Endothelial cell of umbilical vein (primary cell): ENCODE results near the gene GMCL1. TPM values are rescaled to one million over a fixed set of nuclear protein-coding genes. Genes with fewer than 3 reads are reported as not detected.

ENCODE experiments used
- BruUV-seq: library from RNA; stranded (reverse); fragments of 400-500 nt; replicated peaks from 2 replicates; lab custom pipeline; 2021; lab: Mats Ljungman, UMichigan
- CTCF ChIA-PET: fragments of 300-600, 350-600 bp; sonication (Branson Sonifier 250); formaldehyde crosslinking; loops from one replicate; lab custom pipeline; 2021; ENCODE audit warnings: antibody characterized with exemption, inconsistent platforms; lab: Charles Lee
- POLR2A ChIA-PET: fragments of 300-600, 350-600 bp; sonication (Branson Sonifier 250); formaldehyde crosslinking; loops from one replicate; lab custom pipeline; 2021; ENCODE audit warnings: antibody characterized with exemption, inconsistent platforms; lab: Charles Lee
- DNase-seq: peaks from one replicate; pipeline ENCODE4 v3.0.0-alpha.2; 2011; ENCODE audit warnings: low read depth, low spot score
- FAIRE-seq: peaks from 2 replicates; lab custom pipeline; 2011; peaks lifted over from hg19 to GRCh38; lab: Jason Lieb, UNC
- H2AFZ ChIP-seq: 2 replicates; pipeline ENCODE4 v1.6.0; 2012; ENCODE audit warnings: low read depth, low read length, control low read depth, inconsistent platforms
- H3K27ac ChIP-seq: 2 replicates; pipeline ENCODE4 v1.5.1; 2011; ENCODE audit warnings: low read depth, mild to moderate bottlenecking, control low read depth, low read length, moderate library complexity; ENCODE audit not compliant: insufficient read depth
- H3K27me3 ChIP-seq, 2 experiments: 2 replicates each; pipeline versions ENCODE4 v1.6.0 to v1.6.1; 2011; ENCODE audit warnings: low read length in 2 of 2, mixed read lengths in 1 of 2; ENCODE audit not compliant: control insufficient read depth in 2 of 2, insufficient read depth in 2 of 2
- H3K36me3 ChIP-seq, 2 experiments: 2 replicates in 1 of 2; 3 replicates in 1 of 2; pipeline ENCODE4 v1.5.1; 2011; ENCODE audit warnings: low read length in 2 of 2, mild to moderate bottlenecking in 1 of 2, moderate library complexity in 1 of 2; ENCODE audit not compliant: control insufficient read depth in 2 of 2, insufficient read depth in 2 of 2; ENCODE audit errors: extremely low read depth in 1 of 2
- H3K4me1 ChIP-seq: 3 replicates; pipeline ENCODE4 v1.5.1; 2011; ENCODE audit warnings: mild to moderate bottlenecking, low read length; ENCODE audit not compliant: control insufficient read depth, insufficient read depth; ENCODE audit errors: extremely low read depth
- H3K4me2 ChIP-seq: 2 replicates; pipeline ENCODE4 v1.6.1; 2011; ENCODE audit warnings: low read length, control low read depth, mixed read lengths; ENCODE audit not compliant: insufficient read depth
- H3K4me3 ChIP-seq, 3 experiments: fragments of 200-600 bp in 1 of 3; sonication (generic), shearing (Covaris generic) in 1 of 3; replicated peaks in 1 of 3; 2 replicates each; pipeline ENCODE4 v1.5.1; 2011 to 2016; ENCODE audit warnings: control low read depth in 3 of 3, low read length in 3 of 3, mild to moderate bottlenecking in 2 of 3, inconsistent platforms in 1 of 3, low read depth in 1 of 3, moderate library complexity in 1 of 3; ENCODE audit not compliant: insufficient read depth in 1 of 3
- H3K79me2 ChIP-seq: 2 replicates; pipeline ENCODE4 v1.6.0; 2012; ENCODE audit warnings: low read length, inconsistent platforms; ENCODE audit not compliant: control insufficient read depth, insufficient read depth
- H3K9ac ChIP-seq: replicated peaks from 2 replicates; pipeline ENCODE3; 2011; ENCODE audit warnings: low read length, control low read depth; ENCODE audit not compliant: insufficient read depth; ENCODE audit errors: extremely low read depth
- H3K9me1 ChIP-seq: replicated peaks from 3 replicates; pipeline ENCODE4 v1.6.0; 2011; ENCODE audit warnings: mild to moderate bottlenecking, low read length; ENCODE audit not compliant: control insufficient read depth, insufficient read depth; ENCODE audit errors: extremely low read depth
- H3K9me3 ChIP-seq: replicated peaks from 2 replicates; pipeline ENCODE4 v1.5.1; 2012; ENCODE audit warnings: low read length, inconsistent platforms; ENCODE audit not compliant: control insufficient read depth, insufficient read depth
- H4K20me1 ChIP-seq: replicated peaks from 2 replicates; pipeline ENCODE3; 2011; ENCODE audit warnings: mild to moderate bottlenecking, low read length; ENCODE audit not compliant: control insufficient read depth, insufficient read depth; ENCODE audit errors: extremely low read depth
- EZH2 ChIP-seq: IDR thresholded peaks from 2 replicates; pipeline ENCODE4 v1.6.1; 2012; ENCODE audit warnings: borderline replicate concordance, low read depth, mild to moderate bottlenecking, moderate library complexity, low read length, inconsistent platforms; ENCODE audit not compliant: severe bottlenecking
- FOS ChIP-seq: IDR thresholded peaks from 2 replicates; pipeline ENCODE4 v1.6.1; 2011; ENCODE audit warnings: mild to moderate bottlenecking, low read length, moderate library complexity, borderline replicate concordance; ENCODE audit not compliant: insufficient read depth
- GATA2 ChIP-seq: IDR thresholded peaks from 2 replicates; pipeline ENCODE4 v1.7.0; 2011; ENCODE audit warnings: low read depth, mild to moderate bottlenecking, moderate library complexity, mixed read lengths, low read length; ENCODE audit not compliant: insufficient read length, insufficient read depth
- JUN ChIP-seq: IDR thresholded peaks from 2 replicates; pipeline ENCODE4 v1.6.1; 2011; ENCODE audit warnings: borderline replicate concordance, low read depth; ENCODE audit not compliant: insufficient read length, insufficient read depth
- MAX ChIP-seq: IDR thresholded peaks from 2 replicates; pipeline ENCODE4 v1.6.1; 2011; ENCODE audit not compliant: insufficient read depth, insufficient read length
- MYC ChIP-seq: IDR thresholded peaks from one replicate; pipeline ENCODE4 v1.6.1; 2011; ENCODE audit warnings: mild to moderate bottlenecking, low read depth, low read length
- POLR2A ChIP-seq: IDR thresholded peaks from 2 replicates; pipeline ENCODE4 v1.6.1; 2012; ENCODE audit warnings: low read depth, mild to moderate bottlenecking, control low read depth, low read length
- POLR2AphosphoS5 ChIP-seq: IDR thresholded peaks from 2 replicates; pipeline ENCODE4 v1.6.1; 2012; ENCODE audit warnings: low read depth, mild to moderate bottlenecking, control low read depth, low read length, moderate library complexity; ENCODE audit not compliant: insufficient read depth
- dilution Hi-C: fragments of 300-500 bp; cut with MboI; formaldehyde crosslinking; loops from one replicate; pipeline ENCODE4 v1.15.0; 2019; ENCODE audit warnings: low sequenced_read_pairs; ENCODE audit not compliant: extremely low pct_ligation_motif_present
- intact Hi-C: fragments of 100-400 bp; cut with micrococcal nuclease; formaldehyde crosslinking; loops from one replicate; pipeline ENCODE4 v1.10.0; 2022
- polyA plus RNA-seq, 4 experiments: library from polyadenylated mRNA; depleted of rRNA in 3 of 4; stranded (reverse) in 3 of 4; unstranded in 1 of 4; fragments of >200 nt; gene quantifications; 2 replicates each; pipeline versions ENCODE4 v1.2.1 to v1.2.3, GENCODE V29; 2011 to 2012; ENCODE audit warnings: missing spikeins in 1 of 4
- total RNA-seq: library from RNA; stranded (reverse); gene quantifications from 2 replicates; pipeline ENCODE4 v1.2.3, GENCODE V29; 2021
- TF ChIP-seq, protein P1 (sequence below), 2 donors: IDR thresholded peaks; 1 replicate in 1 of 2; 2 replicates in 1 of 2; pipeline ENCODE4 v1.5.1; 2011; ENCODE audit warnings: low read length in 2 of 2, mild to moderate bottlenecking in 2 of 2, moderate library complexity in 2 of 2, control low read depth in 1 of 2, inconsistent platforms in 1 of 2, low read depth in 1 of 2; ENCODE audit not compliant: insufficient read depth in 1 of 2; ENCODE audit errors: extremely low read depth in 1 of 2

Gene GMCL1
- total and polyA plus RNA-seq, 2 donors (not counting 3 experiments of a cell fraction or from before 2014, with no cell fraction given) = 4.2 to 14.6 TPM

GRCh38 chr2:69810550-69810949 lies 18.9 kb upstream of the GMCL1 start:
- POLR2A ChIA-PET = no interaction called here
- dilution Hi-C loops = no loop called here
- CTCF ChIA-PET = interaction anchor here (1.1 to 15.5 kb wide), 3 partner anchors 20 to 245 kb away, joined by 3 to 784 read pairs (median 4); no protein-coding TSS in a partner anchor

DNA sequence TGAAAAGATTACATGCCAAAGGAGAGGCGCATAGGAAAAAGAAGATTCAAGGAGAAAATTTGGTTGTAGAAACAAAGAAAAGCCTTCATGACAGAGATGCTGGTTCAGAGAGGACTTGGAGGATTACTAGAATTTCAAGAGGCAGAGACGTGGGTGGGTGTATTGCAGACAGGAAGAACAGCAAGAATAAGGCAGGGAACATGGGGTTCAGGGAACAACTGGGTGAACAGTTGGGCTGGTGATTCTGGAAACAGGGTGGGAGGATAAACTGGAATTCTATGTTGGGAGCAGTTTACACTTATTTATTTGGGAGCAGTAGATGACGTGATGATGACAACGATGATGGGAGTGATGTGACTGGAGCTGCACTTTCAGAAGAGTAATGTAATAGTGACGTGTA lies 18.4 kb upstream of the GMCL1 start:
- dilution Hi-C loops (no loop called here), intact Hi-C loops (no loop called here)
- Histone ChIP-seq H3K36me3 (peaks cover 0 to 8% of the 10 kb centered on the region in 2 experiments), H3K4me1 (peaks cover 8% of the 10 kb centered on the region), H3K79me2 (no peaks in the 10 kb centered on the region), H2AFZ (no peak overlapping the region), H3K27ac (no peak overlapping the region), H4K20me1 (no peaks in the 10 kb centered on the region), H3K4me2 (no peak overlapping the region), H3K27me3 (no peaks in the 10 kb centered on the region), H3K9ac (no peak overlapping the region), H3K9me3 (no peaks in the 10 kb centered on the region), H3K4me3 (no peak overlapping the region), H3K9me1 (no peaks in the 10 kb centered on the region)
- TF ChIP-seq JUN (no peak), EZH2 (no peak), FOS (no peak), GATA2 (no peak), MYC (no peak), POLR2A (no peak), MAX (no peak), POLR2AphosphoS5 (no peak)
- TF ChIP-seq, protein P1, sequence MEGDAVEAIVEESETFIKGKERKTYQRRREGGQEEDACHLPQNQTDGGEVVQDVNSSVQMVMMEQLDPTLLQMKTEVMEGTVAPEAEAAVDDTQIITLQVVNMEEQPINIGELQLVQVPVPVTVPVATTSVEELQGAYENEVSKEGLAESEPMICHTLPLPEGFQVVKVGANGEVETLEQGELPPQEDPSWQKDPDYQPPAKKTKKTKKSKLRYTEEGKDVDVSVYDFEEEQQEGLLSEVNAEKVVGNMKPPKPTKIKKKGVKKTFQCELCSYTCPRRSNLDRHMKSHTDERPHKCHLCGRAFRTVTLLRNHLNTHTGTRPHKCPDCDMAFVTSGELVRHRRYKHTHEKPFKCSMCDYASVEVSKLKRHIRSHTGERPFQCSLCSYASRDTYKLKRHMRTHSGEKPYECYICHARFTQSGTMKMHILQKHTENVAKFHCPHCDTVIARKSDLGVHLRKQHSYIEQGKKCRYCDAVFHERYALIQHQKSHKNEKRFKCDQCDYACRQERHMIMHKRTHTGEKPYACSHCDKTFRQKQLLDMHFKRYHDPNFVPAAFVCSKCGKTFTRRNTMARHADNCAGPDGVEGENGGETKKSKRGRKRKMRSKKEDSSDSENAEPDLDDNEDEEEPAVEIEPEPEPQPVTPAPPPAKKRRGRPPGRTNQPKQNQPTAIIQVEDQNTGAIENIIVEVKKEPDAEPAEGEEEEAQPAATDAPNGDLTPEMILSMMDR (IDR thresholded peaks at IDR 0.05; ENCODE audit: extremely low read depth in 1 of 2, insufficient read depth in 1 of 2, low read depth in 1 of 2, low read length in 2 of 2) = no peak
- no peak for DNase-seq
- no peak for FAIRE-seq
- CTCF ChIA-PET = interaction anchor here (1.2 to 15.5 kb wide), 2 partner anchors 21 to 86 kb away, joined by 3 to 784 read pairs; no protein-coding TSS in a partner anchor
- POLR2A ChIA-PET = no interaction called here
- no TSS peak for BruUV-seq

More at GRCh38 chr2:69810550-69810949, 18.9 kb upstream of the GMCL1 start:
- Histone ChIP-seq H2AFZ (no peak overlapping the region), H4K20me1 (no peaks in the 10 kb centered on the region), H3K9ac (no peak overlapping the region), H3K79me2 (no peaks in the 10 kb centered on the region), H3K27me3 (no peaks in the 10 kb centered on the region), H3K4me3 (no peak overlapping the region), H3K36me3 (peaks cover 0 to 8% of the 10 kb centered on the region in 2 experiments), H3K4me1 (peaks cover 3% of the 10 kb centered on the region), H3K27ac (no peak overlapping the region), H3K4me2 (no peak overlapping the region), H3K9me1 (no peaks in the 10 kb centered on the region), H3K9me3 (no peaks in the 10 kb centered on the region)
- DNase-seq (no peak), FAIRE-seq (no peak)
- TF ChIP-seq JUN (no peak), POLR2AphosphoS5 (no peak)
- intact Hi-C loops = no loop called here
- BruUV-seq = no TSS peak
